Measurements from ENCODE around the gene ADAMTS14.
"Not testable (repeated sequence)": the region's sequence is repeated elsewhere in the genome, so short reads cannot be mapped to it uniquely, and the experiment has no call there.

The ADAMTS14 gene

GRCh38 chr10:70672165-70673042 is at the start of gene ADAMTS14:
Gene ADAMTS14 (plus strand): TSS chr10:70672506. CDS start chr10:70672803, 297 bp downstream.
- DNase-seq, result no peak

DNA sequence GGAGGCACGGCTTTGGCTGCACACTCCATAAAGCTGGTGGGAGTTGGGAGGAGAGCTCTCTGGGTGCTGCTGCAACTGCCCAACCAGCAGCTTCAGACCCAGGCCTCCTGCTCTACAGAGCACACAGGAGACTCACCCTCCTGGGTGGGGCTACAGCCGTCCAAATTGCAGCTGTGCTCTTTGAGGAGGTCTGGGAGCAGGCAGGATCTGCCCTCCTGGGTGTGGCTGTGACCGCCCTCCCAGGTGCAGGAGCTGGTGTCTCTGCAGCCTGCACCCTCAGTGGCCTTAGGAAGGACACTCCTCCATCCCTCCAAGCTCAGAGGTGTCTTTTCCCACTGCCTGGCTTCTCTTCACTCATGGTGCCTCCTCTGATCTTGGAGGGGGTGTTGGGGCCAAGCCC is 49.8 kb upstream of the ADAMTS14 start:
- DNase-seq, result no peak

DNA sequence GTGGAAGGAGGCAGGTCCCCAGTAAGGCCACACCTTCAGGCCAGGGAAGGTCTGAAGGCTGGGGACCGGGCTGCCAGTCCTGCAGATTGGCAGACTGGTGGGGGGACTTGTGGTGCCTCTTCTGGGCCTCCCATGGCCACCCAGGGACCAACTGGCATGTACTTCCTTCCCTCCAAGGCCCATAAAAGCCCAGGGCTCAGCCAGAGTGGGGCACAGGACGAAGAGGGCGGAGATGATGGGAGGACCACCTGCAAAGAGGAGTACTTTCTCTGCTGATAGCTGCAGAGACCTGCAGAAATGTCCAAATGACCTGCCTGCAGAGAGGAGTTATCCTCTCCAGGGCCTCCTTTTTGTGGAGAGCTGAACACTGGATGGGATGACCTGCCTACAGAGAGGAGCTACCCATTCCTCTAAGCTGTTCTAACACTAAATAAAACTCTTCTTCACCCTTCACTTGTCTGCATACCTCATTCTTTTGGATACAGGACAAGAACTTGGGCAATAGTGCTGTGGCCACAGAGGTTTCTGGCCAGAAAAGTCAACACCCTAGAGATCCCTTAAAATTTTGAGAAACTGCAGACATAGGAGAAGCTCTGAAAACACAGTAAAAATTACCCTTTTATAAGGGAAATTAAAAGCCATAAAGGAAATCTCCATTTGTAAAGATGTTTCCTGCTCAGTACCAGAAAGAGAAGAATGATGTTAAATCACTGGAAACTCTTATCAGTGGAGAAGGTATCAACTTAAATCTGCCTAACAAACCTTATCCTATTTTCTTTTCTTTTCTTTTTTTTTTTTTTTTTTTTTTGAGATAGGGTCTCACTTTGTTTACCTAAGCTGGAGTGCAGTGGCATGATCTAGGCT is 49.1 kb upstream of the ADAMTS14 start:
- DNase-seq, result no peak

DNA sequence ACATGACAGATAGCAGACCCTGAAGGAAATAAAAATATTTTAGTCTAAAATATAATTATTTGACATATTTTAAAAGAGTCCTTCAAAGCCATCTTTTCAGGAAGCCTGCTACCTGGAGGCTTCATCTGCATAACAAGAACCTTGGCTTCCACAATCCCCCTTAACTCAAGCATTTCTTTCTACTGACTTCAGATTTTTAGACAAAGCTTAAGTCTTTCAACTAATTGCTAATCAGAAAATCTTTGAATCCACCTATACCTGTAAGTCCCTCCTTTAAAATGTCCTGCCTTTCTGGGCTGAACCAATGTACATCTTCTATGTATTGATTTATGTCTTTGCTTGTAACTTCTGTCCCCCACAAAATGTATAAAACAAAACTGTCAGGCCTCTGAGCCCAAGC is 46.2 kb upstream of the ADAMTS14 start:
- DNase-seq, result no peak

GRCh38 chr10:70629338-70629737 is 43.0 kb upstream of the ADAMTS14 start:
- no peak for DNase-seq

- DNase-seq, result not testable (repeated sequence)
Observed at GRCh38 chr10:70631735-70632134, 40.6 kb upstream of the ADAMTS14 start.

- no peak for DNase-seq
Observed at GRCh38 chr10:70634011-70634410, 38.3 kb upstream of the ADAMTS14 start.

GRCh38 chr10:70634515-70634914 is 37.8 kb upstream of the ADAMTS14 start:
- not testable (repeated sequence) for DNase-seq

DNA sequence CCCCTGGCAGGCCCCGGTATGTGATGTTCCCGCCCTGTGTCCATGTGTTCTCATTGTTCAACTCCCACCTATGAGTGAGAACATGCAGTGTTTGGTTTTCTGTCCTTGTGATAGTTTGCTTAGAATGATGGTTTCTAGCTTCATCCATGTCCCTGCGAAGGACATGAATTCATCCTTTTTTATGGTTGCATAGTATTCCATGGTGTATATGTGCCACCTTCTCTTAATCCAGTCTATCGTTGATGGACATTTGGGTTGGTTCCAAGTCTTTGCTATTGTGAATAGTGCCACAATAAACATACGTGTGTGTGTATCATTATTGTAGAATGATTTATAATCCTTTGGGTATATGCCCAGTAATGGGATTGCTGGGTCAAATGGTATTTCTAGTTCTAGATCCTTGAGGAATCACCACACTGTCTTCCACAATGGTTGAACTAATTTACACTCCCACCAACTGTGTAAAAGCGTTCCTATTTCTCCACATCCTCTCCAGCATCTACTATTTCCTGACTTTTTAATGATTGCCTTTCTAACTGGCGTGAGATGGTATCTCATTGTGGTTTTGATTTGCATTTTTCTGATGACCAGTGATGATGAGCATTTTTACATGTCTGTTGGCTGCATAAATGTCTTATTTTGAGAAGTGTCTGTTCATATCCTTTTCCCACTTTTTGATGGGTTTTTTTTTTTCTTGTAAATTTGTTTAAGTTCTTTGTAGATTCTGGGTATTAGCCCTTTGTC is 32.5 kb upstream of the ADAMTS14 start:
- DNase-seq, result not testable (repeated sequence)

DNA sequence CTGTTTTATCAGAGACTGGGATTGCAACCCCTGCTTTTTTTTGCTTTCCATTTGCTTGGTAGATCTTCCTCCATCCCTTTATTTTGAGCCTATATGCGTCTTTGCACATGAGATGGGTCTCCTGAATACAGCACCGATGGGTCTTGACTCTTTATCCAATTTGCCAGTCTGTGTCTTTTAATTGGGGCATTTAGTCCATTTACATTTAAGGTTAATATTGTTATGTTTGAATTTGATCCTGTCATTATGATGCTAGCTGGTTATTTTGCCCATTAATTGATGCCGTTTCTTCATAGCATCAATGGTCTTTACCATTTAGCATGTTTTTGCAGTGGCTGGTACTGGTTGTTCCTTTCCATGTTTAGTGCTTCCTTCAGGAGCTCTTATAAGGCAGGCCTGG is 29.0 kb upstream of the ADAMTS14 start:
- DNase-seq, result not testable (repeated sequence)

- DNase-seq, result not testable (repeated sequence)
Observed at GRCh38 chr10:70644959-70645358, 27.3 kb upstream of the ADAMTS14 start.

DNA sequence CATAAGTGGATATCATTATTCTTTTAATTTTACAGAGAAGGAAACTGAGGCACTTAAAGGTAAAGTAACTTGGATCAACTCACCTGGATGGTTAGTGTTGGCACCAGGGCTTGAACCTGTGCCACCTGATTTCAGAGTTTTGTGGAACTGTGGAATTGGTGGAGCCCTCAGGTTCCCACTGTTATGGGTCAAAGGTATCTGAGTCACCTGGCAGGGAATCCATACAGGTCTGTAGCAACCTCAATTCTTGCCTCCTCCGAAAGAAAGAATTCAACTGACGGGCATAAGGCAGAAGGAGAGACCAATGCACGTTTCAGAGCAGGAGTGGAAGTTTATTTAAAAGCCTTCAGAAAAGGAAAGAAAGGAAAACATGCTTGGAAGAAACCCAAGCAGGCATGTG is 25.2 kb upstream of the ADAMTS14 start:
- no peak for DNase-seq

DNA sequence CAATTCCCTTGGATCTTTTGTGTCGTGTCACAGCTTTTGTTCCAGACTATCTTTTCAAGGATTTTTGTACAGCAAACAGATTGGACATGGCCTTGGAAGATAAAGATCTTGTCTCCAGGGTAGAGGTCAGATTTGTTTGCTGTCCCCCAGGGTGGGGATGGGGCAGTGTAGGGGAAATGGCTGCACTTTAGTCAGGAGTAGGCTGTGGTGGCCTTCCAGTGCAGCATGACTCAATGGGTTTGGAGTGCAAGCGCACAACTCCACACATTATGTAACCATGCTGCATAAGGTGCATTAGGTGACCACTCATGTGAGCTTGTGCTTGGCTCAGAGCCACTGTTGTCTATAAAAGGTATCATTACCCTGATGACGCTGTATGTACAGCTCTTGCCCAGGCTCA is 23.9 kb upstream of the ADAMTS14 start:
- no peak for DNase-seq

GRCh38 chr10:70649526-70649925 is 22.8 kb upstream of the ADAMTS14 start:
- DNase-seq, result no peak

GRCh38 chr10:70650104-70650503 is 22.2 kb upstream of the ADAMTS14 start:
- no peak for DNase-seq

GRCh38 chr10:70650718-70651117 is 21.6 kb upstream of the ADAMTS14 start:
- DNase-seq, result no peak

DNA sequence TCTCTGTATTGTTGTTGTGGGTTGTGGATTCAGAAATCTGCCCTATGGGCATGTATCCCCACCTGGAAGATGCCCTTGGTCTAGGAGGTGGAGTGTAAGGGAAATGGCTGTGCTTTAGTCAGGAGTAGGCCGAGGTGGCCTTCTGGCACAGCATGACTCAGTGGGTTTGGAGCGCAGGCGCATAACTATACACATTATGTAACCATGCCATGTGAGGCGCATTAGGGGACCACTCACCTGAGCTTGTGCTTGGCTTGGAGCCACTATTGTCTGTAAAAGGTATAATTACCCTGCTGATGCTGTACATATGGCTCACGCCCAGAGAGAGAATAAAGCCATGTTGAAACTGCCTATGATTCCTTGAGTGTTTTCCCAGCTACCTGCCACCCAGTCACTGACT is 20.6 kb upstream of the ADAMTS14 start:
- no peak for DNase-seq

DNA sequence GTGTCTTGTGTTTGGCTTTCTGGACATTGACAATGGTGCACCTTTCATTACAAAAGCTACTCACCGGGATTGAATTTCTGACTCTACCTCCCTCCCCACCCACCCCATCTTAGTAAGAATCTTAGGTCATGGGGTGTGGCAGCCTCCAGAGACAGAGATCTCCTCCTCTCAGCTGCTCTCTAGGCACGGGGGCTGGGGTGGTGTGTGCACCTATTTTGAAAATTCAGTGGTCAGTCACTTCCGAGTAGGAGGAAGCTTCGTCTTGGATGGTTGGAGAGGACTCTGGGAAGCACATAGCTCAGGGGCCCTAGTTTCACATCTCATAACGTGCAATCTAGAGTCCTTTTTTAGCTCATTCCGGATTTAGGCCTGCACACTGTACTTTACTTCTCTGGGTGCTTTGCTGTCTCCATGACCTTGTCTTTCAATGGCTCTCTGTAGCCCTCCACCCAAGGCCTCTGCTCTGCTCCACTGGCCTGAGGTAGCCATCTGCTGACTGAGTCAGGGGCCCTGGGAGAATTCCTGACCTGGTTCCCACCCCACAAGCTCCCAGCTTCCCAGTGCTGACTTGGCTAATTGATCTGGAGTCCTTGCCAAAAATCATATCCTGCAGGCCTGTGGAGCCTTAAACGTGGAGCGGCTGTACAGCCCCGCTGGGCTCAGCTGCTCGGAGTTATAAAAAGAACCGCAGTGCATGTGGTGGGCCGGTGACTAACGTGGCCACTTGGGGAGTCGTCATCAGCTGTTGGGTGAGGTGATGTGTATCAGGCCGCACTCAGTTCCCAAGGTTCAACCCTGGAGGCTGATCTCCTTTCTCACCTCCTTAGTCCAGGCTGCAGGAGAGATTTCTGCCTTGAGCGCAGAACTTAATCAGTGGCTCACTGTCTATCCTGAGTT is 19.3 kb upstream of the ADAMTS14 start:
- no peak for DNase-seq

- DNase-seq, result no peak
Observed at GRCh38 chr10:70655316-70655715, 17.0 kb upstream of the ADAMTS14 start.

GRCh38 chr10:70656489-70656888 is 15.8 kb upstream of the ADAMTS14 start:
- DNase-seq, result no peak

- no peak for DNase-seq
Observed at GRCh38 chr10:70657041-70657440, 15.3 kb upstream of the ADAMTS14 start.

GRCh38 chr10:70658582-70659136 is 13.6 kb upstream of the ADAMTS14 start:
- no peak for DNase-seq

Measured in NCI-H1105 treated with DMSO at 0.1 percent for 48 hours (cell line).